Sciatic nerve (tissue), 2 donors: ENCODE measurements around the gene L1CAM. TPM values are rescaled to one million over a fixed set of nuclear protein-coding genes. Genes with fewer than 3 reads are reported as not detected.

Experiments
- ATAC-seq: fragments of 200-7000 bp; cut with Tn5 transposase; one replicate; pipeline ENCODE4 v1.9.1; 2020; ENCODE audit warnings: mild to moderate bottlenecking, moderate library complexity
- DNase-seq: peaks from one replicate; pipeline ENCODE4 v3.0.0-alpha.2; 2020; ENCODE audit warnings: low spot score
- intact Hi-C: fragments of 100-400 bp; cut with DNase I; formaldehyde crosslinking; loops from one replicate; pipeline ENCODE4 v1.14.2; 2022
- total RNA-seq: library from RNA; stranded (reverse); fragmentation: NEBNext Ultra II Directional; extraction: Animal tissue kit (Norgen Biotek cat#: 25700); gene quantifications from one replicate; pipeline ENCODE4 v1.2.1, GENCODE V29; 2021
- donor health status: DM: no; HTN: no; CAD: no.
- donor health status: DM: no; HTN: no; CAD: no.

Gene L1CAM
- total RNA-seq, 1 donor from 2014 or later: 83.2 TPM

- intact Hi-C loops: no loop called here
These were observed 37.6 kb downstream of the L1CAM start for GRCh38 chrX:153848325-153848724.

DNA sequence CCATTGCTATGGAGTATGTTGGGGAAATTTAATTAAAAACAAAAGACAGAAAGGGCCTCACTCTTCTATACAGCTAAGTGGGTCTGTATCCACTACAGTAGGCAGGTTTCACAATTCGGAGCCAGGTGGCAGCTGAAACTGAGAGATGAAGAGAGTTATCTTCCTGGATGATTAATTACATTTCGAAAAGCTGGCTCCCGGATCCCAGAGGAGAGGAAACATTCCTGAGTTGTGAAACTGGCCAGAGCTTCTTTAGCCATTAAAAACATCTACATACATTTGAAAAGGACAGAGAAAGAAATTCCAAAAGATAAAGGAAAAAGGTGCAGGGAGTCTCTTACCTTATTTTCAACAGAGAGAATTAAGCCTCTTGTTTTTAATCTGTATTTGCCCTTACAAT is 40.1 kb downstream of the L1CAM start:
- ATAC-seq (no peak), DNase-seq (no peak)
- intact Hi-C loops: no loop called here

More at GRCh38 chrX:153848325-153848724, 37.6 kb downstream of the L1CAM start:
- DNase-seq (no peak), ATAC-seq (no peak)

DNA sequence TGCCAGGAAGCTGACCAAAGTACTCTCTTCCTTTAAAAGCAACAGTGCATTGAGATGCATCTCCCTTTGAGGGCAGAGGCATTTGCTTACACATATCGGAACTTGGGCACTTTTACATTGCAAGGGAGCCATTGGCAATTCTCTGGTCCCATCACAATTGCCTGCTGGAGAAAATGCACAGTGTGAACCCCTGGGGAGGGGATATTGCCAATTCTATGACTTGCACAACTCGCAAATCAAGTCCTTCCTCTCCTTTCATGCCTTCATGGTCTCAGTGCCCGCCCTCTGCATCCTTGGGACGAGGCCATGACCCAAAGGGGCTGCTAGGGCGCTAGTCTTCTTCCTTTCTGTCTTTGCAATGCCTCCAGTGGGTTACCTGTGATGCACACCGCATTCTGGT is 40.8 kb downstream of the L1CAM start:
- DNase-seq (no peak), ATAC-seq (no peak)
- intact Hi-C loops: no loop called here

- intact Hi-C loops: no loop called here
- DNase-seq: no peak
- no peak for ATAC-seq
These were observed 41.4 kb downstream of the L1CAM start for GRCh38 chrX:153844509-153845082.

GRCh38 chrX:153836921-153837320 is 49.1 kb downstream of the L1CAM start:
- ATAC-seq: no peak
- DNase-seq: no peak
- intact Hi-C loops: no loop called here

- intact Hi-C loops: no loop called here
- ATAC-seq: no peak
These were observed 53.2 kb downstream of the L1CAM start for GRCh38 chrX:153832728-153833127.

DNA sequence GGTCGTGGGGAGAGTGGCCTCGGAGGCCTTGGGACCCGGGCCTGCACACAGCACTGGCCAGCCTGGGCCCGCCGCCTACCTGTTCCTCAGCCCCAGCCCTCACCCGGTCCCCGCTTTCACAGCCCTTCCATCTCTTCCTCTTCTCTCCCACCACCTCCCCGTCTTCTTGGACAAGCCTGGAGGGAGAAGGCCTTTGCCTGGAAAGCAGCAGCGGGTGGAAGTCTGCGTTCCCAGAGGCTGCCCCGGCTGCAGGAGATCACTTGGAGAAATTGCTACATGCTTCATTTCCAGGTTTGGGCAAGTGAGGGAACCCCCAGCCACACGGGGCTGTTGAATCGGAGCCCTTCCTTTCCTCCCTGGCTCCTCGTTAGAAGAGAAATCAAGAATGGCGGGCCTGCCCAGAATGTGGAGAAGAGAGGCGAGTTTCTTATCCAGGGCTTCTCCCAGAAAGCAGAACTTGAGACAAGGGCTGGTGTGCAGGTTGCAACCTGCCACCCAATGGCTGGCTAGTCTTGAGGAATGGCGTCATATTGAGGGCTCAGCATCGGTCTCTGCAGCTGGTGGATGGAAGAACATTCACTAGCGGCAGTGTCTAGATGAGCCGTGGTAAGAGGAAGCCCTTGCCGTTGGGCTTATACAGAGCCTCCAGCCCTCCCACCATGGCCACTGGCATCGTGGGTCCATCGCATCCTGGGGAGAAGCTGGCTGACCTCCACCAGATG is 54.4 kb downstream of the L1CAM start:
- DNase-seq: no peak
- intact Hi-C loops: no loop called here
- ATAC-seq: no peak

More at GRCh38 chrX:153832728-153833127, 53.2 kb downstream of the L1CAM start:
- DNase-seq: no peak

DNA sequence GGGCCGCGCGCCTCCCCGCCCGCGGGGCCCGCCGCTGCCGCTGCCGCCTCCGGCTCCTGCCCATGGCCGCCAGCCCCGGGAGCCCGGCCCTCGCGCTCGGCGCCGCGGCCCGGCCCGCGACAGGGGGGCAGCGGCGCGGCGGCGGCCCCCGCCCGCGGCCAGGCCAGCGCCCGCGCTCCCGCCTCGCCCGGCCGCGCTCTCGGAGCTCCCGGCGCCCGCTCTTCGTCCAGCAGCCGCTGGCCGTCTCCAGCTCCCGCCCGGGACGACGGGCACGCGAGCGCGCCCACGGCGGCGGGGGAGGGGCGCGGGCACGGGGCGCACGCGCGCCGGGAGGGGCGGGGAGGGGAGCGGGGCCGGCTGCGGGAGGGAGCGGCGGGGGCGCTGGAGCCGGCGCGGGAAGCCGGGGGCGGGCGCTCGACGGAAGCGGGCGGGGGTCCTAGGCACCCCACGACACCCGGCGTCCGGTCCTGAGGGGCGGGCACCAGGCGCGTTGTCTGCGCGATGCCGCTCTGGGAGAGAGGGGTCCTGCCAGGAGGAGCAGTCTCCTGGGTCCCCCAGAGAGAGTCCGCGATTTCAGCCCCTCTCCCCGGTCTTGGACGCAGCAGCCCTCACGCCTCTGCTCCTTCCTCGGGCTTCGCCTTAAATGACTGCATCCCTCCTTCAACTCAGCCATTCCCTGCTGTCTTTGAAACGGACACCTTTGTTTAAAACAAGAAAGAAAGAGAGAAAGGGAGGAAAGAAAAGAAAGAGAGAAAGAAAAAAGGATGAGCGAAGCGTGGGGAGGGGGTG is 55.1 kb downstream of the L1CAM start:
- ATAC-seq (no peak), DNase-seq (no peak)
- intact Hi-C loops: no loop called here

DNA sequence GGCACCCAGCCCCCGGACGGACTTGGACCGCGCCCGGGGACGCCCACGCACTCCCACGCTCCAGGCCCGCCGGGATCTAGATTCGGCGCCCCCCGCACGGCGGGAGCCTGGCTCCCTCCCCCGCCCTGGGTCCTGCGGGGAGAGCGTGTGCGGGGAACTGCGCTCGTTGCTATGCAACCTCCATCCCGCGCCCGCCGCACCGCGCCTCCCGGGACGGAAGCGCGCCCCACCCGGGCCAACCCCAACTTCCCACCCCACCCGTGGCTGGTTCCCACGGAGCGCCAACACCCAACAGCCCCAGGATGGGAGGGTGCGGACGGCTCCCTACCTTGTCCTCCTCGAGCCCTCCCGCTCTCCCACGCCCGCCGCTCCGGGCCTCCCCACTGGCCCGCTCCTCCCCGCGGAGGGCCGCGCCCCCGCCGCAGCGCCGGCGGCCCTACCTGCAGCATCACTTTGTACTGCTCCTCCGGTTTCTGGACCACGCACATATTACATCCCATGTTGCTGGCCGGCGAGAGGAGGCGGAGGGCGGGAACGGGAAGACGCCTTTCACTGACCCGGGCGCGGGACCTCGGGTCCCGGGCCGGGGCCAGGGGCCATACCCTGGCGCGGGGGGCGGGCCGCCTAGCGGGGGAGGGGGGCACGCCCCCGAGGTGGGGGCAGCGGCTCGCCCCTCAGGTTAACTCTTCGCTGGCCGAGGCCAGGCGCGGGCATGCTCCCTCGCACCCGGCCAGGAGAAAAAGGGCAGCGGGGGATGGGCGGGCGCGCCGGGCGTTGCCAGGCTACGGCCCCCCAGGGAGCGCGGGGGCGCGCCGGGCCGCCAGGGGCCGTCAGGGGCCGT is 56.0 kb downstream of the L1CAM start, which contains the start of gene PDZD4:
Gene PDZD4 (minus strand): TSS at position 746 of the 841 bp plus-strand sequence. CDS start 246 bp downstream, at position 500.
- DNase-seq (no peak), ATAC-seq (peak; percentile 18)
- intact Hi-C loops: no loop called here

DNA sequence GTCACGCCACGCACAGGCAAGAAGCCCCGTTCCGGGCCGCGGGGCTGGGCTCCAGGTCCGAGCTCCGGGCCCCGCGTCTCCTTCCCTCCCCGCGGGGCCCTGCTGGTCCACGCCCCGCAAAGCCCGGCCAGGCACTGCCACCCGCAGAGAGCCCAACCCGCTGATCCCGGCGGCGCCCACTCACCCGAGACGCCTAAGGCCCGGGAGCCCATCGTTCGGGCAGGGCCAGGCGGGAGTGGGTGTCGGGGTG is 56.5 kb downstream of the L1CAM start:
- ATAC-seq (peak; percentile 10), DNase-seq (no peak)
- intact Hi-C loops: no loop called here

DNA sequence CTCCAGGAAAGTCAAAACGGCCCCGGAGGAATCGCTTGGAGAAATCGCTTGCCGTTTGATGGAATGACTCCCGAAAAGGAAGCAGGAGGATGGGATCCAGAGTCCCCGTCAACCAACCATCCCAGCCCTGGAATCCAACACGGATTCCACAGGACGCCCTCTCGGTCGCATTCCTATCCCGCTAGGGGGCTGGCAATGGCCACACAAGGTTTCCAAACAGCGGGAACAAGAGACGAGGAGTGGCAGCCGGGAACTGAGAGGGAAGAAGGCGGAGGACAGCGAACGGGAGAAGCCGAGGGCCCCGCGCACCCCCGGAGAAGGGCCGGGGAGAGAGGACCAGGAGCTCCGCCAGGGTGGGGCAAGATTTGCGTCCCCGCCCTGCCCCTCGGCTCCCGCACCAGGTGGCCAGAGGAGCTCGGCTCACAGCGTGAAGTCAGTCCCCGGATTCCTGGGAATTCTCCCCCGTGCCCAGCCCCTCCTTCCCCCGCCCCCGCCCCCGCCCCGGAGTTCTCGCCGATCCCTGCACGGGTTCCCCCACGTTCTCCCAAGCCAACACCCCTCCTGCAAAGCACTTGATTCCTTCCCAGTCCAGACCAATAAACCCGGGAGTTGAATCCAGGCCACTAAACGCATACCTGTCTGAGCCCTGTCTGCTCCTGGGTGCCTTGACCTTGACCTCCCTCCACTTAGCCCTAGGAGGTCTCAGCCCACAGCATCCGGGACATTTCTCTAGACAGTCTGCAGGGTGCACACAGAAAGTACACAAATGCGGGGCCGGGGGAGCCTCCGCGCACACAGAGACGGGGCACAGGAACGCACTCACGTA is 57.0 kb downstream of the L1CAM start:
- DNase-seq (no peak), ATAC-seq (peak; percentile 31)
- intact Hi-C loops: no loop called here

- no peak for ATAC-seq
These were observed 57.7 kb downstream of the L1CAM start for GRCh38 chrX:153828308-153828707.

GRCh38 chrX:153827903-153828302 is 58.1 kb downstream of the L1CAM start:
- intact Hi-C loops: no loop called here
- ATAC-seq (no peak), DNase-seq (no peak)

More at GRCh38 chrX:153828308-153828707, 57.7 kb downstream of the L1CAM start:
- no peak for DNase-seq
- intact Hi-C loops: no loop called here

DNA sequence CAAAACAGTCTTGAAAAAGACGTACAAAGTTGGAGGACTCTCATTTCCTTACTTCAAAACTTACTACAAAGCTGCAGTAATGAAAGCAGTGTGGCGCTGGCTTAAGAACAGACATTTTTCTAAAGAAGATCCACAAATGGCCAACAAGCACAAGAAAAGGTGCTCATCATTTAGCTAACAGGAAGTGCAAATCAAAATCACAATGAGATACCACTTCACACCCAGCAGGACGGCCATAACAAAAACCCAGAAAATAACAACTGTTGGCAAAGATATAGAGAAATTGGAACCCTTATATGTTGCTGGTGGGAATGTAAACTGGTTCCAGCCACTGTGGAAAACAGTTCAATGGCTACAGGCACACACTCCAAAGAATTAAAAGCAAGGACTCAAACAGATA is 59.0 kb downstream of the L1CAM start:
- no peak for DNase-seq
- intact Hi-C loops: no loop called here
- ATAC-seq: no peak

DNA sequence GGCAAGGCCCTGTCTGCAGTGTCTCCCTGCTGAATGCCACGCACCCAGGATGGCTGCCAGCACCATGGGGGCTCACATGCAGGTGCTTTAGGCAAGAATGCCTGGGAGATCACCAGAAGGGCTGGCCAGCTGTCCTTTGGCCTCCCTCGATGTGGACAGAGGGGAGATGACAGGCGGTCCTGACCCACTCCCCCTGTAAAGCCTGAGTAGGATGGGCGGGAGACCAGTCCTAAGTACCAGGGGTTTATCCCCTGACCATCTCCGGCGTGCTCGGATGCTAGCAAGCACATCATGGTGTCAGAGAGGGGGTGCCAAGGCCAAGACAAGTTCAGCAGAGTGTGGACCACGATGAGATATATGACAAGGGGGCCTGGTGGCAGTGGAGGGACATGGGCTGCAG is 60.9 kb downstream of the L1CAM start:
- DNase-seq (no peak), ATAC-seq (no peak)
- intact Hi-C loops: no loop called here

- intact Hi-C loops: no loop called here
- no peak for ATAC-seq
These were observed 61.6 kb downstream of the L1CAM start for GRCh38 chrX:153824348-153824747.

GRCh38 chrX:153821066-153821465 is 64.9 kb downstream of the L1CAM start:
- intact Hi-C loops: no loop called here
- ATAC-seq (no peak), DNase-seq (no peak)

More at GRCh38 chrX:153824348-153824747, 61.6 kb downstream of the L1CAM start:
- no peak for DNase-seq

GRCh38 chrX:153820601-153821000 is 65.4 kb downstream of the L1CAM start:
- intact Hi-C loops: no loop called here

More at GRCh38 chrX:153820601-153821000, 65.4 kb downstream of the L1CAM start:
- DNase-seq: no peak
- ATAC-seq: no peak
